HG02610 (cell line): Measurements from ENCODE around the gene CLIP2.

Experiments used
- ATAC-seq: cut with Tn5 transposase; IDR thresholded peaks from one replicate; pipeline ENCODE4 v1.9.1; 2021; ENCODE audit warnings: mild to moderate bottlenecking, moderate library complexity; ENCODE audit not compliant: unreplicated experiment

Gene CLIP2

GRCh38 chr7:74269757-74270277 is 19.4 kb upstream of the CLIP2 start:
- ATAC-seq = no peak

DNA sequence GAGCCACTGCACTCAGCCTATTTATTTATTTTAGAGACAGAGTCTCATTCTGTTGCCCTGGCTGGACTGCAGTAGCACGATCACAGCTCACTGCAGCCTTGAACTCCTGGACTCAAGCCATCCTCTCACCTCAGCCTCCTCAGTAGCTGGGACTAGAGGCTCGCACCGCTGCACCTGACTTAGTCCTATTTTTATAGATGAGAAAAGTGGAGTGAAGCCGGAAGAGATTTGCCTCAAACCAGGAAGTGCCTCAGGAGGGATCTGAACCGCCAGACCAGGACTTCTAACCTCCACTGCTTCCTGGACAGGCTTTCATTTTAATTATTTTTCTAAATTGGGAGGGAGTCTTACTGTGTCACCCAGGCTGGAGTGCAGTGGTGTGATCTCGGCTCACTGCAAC is 17.5 kb upstream of the CLIP2 start:
- no peak for ATAC-seq

- peak; percentile 84 for ATAC-seq
Measured at GRCh38 chr7:74272305-74273038, 16.7 kb upstream of the CLIP2 start.

- no peak for ATAC-seq
Measured at GRCh38 chr7:74275401-74275881, 13.8 kb upstream of the CLIP2 start.

- ATAC-seq = no peak
Measured at GRCh38 chr7:74277636-74278035, 11.6 kb upstream of the CLIP2 start.

- no peak for ATAC-seq
Measured at GRCh38 chr7:74280985-74281384, 8.2 kb upstream of the CLIP2 start.

GRCh38 chr7:74282748-74283459 is 6.3 kb upstream of the CLIP2 start:
- no peak for ATAC-seq

DNA sequence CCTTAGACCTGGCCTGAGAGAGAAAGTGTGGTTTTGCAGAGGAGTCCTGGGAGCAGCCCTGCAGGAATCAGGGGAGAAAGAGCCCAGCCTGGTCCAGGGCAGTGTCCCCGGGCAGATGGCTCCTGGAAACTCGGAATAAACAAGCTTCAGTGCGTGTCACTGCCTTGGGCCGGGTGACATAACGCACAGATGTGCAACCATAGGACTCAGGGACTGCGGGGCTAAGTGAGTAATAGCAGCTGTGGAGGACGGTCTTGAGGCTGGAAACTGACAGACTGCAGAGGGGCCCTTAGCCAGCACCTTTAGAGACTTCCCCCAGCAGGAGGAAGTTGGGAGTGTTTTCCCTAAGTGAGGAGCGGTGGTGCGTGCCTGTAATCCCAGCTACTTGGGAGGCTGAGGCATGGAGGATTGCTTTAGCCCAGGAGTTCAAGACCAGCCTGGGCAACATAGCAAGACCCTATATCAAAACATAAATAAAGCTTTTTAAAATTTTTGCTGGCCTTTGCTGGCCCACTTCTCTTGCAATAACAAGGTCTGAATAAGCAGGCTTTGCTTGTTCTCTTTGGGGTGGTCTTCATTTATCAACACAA is 5.3 kb upstream of the CLIP2 start:
- no peak for ATAC-seq

DNA sequence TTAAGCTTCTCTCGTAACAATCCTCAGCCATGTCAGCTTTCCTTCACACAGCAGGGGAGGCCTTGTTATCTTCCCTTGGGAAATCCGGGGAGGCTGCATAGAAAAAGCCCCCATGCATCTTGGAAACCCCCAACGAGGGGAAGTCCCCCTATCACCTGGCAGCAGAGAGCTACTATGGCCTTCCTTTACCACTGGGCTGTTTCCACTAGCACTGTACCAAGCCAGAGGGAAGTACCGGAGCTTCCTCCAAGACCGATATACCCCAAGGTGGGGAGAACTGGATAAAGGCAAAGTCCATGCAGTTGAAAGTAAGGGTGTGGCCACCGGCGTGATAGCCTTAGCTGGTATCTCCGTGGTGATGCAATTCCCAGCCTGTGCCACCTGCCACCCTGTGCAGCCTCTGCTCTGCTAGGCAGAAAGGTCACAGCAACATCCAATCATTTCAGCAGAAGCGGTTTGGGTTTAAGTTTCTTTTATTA is 4.4 kb upstream of the CLIP2 start:
- peak; percentile 53 for ATAC-seq

DNA sequence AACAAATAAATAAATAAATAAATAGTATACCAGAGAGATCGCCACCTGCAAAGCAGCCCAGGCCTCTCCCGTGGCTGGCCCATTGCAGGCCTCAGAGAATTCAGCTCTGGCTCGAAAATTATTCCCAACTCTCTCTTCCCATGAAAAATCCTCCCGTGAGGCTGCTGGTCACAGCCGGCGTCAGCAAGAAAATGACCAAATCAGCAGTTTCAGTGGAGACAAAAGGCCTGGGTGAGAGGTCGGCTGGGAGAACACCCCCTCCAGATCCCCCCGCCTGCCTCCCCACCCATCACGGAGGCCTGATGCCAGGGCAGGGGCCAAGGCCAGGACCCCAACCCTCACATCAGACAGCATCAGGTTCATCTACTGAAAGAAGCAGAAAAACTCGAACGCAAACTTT is 3.1 kb upstream of the CLIP2 start:
- ATAC-seq = no peak

DNA sequence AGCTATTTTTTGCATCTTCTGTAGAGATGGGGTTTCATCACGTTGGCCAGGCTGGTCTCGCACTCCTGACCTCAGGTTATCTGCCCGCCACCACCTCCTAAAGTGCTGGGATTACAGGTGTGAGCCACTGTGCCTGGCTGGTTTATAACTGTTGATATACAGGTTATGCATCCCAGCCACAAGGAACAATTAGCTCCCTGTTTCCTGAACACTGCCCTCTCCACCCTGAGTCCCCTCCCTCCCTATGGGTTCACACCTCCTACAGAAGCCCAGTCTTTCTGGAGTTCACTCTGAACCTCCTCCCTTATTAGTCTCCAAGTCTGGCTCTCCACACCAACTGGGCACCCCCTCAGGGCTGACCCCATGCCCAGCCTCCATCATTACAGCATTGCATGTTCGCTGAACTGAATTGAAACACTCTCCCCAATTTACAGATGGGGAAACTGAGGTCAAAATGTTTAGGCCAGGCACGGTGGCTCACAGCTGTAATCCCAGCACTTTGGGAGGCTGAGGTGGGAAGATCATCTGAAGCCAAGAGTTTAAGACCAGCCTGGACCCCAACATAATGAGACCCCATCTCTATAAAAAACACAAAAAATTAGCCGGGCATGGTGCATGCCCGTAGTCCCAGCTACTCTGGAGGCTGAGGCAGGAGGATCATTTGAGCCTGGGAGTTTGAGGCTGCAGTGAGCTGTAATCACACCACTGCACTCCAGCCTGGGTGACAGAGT is 1.7 kb upstream of the CLIP2 start:
- ATAC-seq = no peak

GRCh38 chr7:74288034-74288881 is 949 bp upstream of the CLIP2 start:
- ATAC-seq = no peak

GRCh38 chr7:74289659-74290552 is 699 bp downstream of the CLIP2 start:
- ATAC-seq = no peak

DNA sequence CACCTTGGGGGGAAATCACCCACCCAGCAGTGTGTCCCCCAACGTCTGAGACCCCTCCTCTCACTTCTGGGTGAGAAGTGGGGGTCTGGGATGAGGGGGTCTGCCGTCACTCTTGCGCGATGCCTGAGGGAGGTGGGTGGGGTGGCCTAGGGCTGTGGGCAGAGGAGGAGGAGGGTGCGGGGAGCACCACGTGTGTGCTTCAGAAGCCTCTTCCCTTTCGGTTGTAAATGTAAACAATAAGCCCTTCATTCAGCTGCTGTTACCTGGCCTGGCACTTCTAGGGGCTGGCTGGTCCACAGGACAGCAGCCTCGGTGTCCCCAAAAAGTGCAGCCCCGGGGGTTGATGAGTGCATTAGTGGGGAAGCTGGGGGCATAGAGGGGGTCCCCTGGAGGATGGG is 1.3 kb downstream of the CLIP2 start:
- ATAC-seq = no peak

GRCh38 chr7:74290981-74291441 is 1.8 kb downstream of the CLIP2 start:
- ATAC-seq = no peak

DNA sequence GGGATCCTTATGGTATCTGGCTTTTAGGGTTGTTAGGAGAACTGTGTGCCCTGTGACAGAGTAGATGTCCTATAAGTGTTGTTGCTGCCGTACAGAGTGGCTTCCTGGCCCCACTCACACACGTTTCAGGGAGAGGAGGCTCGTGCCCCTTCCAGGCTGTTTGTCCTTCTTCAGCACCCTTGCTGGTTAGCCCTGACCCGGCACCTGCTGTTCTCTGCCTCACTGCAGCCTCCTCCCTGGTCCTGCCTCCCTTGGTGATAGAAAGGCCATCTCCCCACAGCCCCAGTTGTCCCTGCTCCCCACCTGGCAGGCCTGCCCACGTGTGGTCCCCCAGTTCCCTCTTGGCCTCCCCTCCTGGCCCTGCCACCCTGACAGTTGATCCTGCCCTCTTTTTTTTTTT is 2.3 kb downstream of the CLIP2 start:
- no peak for ATAC-seq

DNA sequence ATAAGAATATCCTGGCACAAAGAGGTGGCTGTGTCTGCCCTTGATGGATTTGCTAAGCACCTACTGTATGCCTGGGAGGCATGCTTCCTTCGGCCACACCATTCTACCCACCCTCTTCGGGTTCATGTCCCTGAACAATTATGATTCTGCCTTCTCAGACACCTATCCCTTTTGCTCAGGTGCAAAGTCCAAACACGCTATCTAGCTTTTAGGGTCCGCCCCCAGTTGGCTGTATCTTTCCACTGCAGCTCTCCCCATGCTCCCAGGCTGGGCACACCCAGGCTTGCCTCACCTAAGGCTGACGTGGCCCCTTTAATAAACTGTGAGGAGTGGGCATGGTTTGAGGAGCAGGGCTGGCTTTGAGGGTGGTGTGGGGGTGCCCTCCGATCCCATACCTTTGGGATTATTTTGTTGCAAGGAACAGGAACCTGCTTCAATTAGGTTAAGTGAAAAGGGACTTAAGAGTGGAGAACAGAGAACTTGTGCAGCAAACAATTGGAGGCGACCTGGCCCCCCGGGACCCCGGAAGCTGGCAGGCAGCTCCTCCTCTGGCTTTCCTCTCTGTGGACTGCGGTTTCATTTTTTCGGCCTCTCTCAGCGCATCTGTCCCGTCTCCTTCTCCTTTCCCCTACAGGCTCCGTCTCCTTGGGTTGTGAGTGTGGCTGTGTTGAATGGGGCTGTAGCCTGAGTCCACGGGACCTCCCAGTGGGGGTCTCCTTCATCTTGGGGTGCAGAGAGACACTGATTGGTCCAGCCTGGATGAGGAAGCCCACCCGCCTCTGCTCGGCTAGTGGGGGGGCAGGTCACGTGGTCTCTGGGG is 3.8 kb downstream of the CLIP2 start:
- ATAC-seq = no peak

DNA sequence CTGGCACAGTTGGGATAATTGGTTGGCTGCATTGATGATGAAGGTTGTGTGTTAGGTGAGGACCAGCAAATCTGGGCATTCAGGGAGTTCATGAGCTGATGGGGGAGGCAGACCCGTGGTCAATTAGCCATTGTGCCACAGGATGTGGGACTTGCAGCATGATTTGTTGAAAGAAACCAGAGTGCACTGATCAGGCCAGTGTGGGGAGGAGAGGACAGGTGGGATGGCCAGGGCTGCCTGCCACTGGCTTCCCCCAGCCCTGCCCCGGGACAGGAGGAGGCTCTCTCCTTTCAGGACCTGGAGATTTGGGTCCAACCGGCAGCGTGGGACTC is 4.3 kb downstream of the CLIP2 start:
- ATAC-seq = no peak
